Panc1 (cell line): ENCODE measurements around the gene CNTN4. TPM values are rescaled to one million over a fixed set of nuclear protein-coding genes. Genes with fewer than 3 reads are reported as not detected.

Experiments used
- ATAC-seq: fragments of 200-7000 bp; cut with Tn5 transposase; 2 replicates; pipeline ENCODE4 v1.9.1; 2020; ENCODE audit warnings: mild to moderate bottlenecking, moderate library complexity
- BruUV-seq: library from RNA; stranded (reverse); fragments of 400-500 nt; replicated peaks from 2 replicates; lab custom pipeline; 2021; lab: Mats Ljungman, UMichigan
- CTCF ChIA-PET: fragments of 300-600 bp; sonication (Branson Sonifier 250); formaldehyde crosslinking; loops from one replicate; lab custom pipeline; 2022; ENCODE audit warnings: antibody characterized with exemption; lab: Charles Lee
- POLR2A ChIA-PET: fragments of 300-600 bp; sonication (Branson Sonifier 250); formaldehyde crosslinking; loops from one replicate; lab custom pipeline; 2022; ENCODE audit warnings: antibody characterized with exemption; lab: Charles Lee
- DNase-seq: peaks from one replicate; pipeline ENCODE4 v3.0.0-alpha.2; 2010; ENCODE audit warnings: low read depth, low spot score
- H3K27ac ChIP-seq: 2 replicates; pipeline ENCODE4 v1.5.1; 2011; ENCODE audit warnings: mild to moderate bottlenecking, low read length, inconsistent platforms
- H3K27me3 ChIP-seq: fragments of 200-500 bp; sonication (Bioruptor generic); 2 replicates; pipeline ENCODE4 v1.6.0; 2014; ENCODE audit warnings: low read length, inconsistent platforms; ENCODE audit not compliant: control insufficient read depth, insufficient read depth
- H3K36me3 ChIP-seq: fragments of 200-500 bp; sonication (Bioruptor generic); 2 replicates; pipeline ENCODE4 v1.5.1; 2014; ENCODE audit warnings: inconsistent platforms, mild to moderate bottlenecking, low read length, moderate library complexity; ENCODE audit not compliant: control insufficient read depth, insufficient read depth
- H3K4me1 ChIP-seq: 2 replicates; pipeline ENCODE4 v1.5.1; 2011; ENCODE audit warnings: inconsistent platforms, mild to moderate bottlenecking, low read length, moderate library complexity; ENCODE audit not compliant: control insufficient read depth, insufficient read depth
- H3K4me3 ChIP-seq, 2 experiments: 2 replicates each; pipeline ENCODE4 v1.5.1; 2011 to 2012; ENCODE audit warnings: low read depth in 2 of 2, low read length in 2 of 2, mild to moderate bottlenecking in 2 of 2, inconsistent platforms in 1 of 2, moderate library complexity in 1 of 2
- H3K9me3 ChIP-seq: fragments of 200-500 bp; sonication (Bioruptor generic); 2 replicates; pipeline ENCODE4 v1.5.1; 2014; ENCODE audit warnings: low read depth, mild to moderate bottlenecking, inconsistent platforms, low read length, moderate library complexity; ENCODE audit not compliant: control insufficient read depth, insufficient read depth
- POLR2AphosphoS5 ChIP-seq: IDR thresholded peaks from 2 replicates; pipeline ENCODE4 v1.6.1; 2012; ENCODE audit warnings: mild to moderate bottlenecking, low read depth, low read length, moderate library complexity
- SIN3A ChIP-seq: IDR thresholded peaks from 2 replicates; pipeline ENCODE4 v1.6.1; 2012; ENCODE audit warnings: low read depth, mild to moderate bottlenecking, low read length, moderate library complexity, borderline replicate concordance; ENCODE audit not compliant: insufficient read depth
- TCF7L2 ChIP-seq: IDR thresholded peaks from 2 replicates; pipeline ENCODE4 v1.6.1; 2011; ENCODE audit warnings: mild to moderate bottlenecking, low read depth, low read length, inconsistent platforms
- in situ Hi-C: cut with HindIII; loops from 2 replicates; pipeline ENCODE4 v1.10.0; 2016; ENCODE audit warnings: low sequenced_read_pairs, low pct_unique_long_range_greater_than_20kb
- intact Hi-C: fragments of 100-400 bp; cut with micrococcal nuclease; formaldehyde crosslinking; loops from one replicate; pipeline ENCODE4 v1.10.0; 2022; ENCODE audit not compliant: unreplicated experiment
- total RNA-seq: library from RNA; stranded (reverse); gene quantifications from one replicate; pipeline ENCODE4 v1.2.1, GENCODE V29; 2021; ENCODE audit not compliant: unreplicated experiment
- TF ChIP-seq, protein P1 (sequence below): fragments of 450-650 bp; IDR thresholded peaks from 2 replicates; pipeline ENCODE4 v1.5.1; 2017; ENCODE audit warnings: mild to moderate bottlenecking
- TF ChIP-seq, protein P2 (sequence below), 2 experiments: IDR thresholded peaks; 2 replicates each; pipeline ENCODE4 v1.6.1; 2011 to 2012; ENCODE audit warnings: low read depth in 2 of 2, control low read depth in 1 of 2, low read length in 1 of 2, mild to moderate bottlenecking in 1 of 2, moderate library complexity in 1 of 2; ENCODE audit not compliant: insufficient read depth in 1 of 2

The CNTN4 gene
- total RNA-seq, 1 experiment from 2014 or later = not detected

- intact Hi-C loops (no loop called here), in situ Hi-C loops (no loop called here)
- Histone ChIP-seq H3K4me1 (no peaks in the 10 kb centered on the region), H3K36me3 (no peaks in the 10 kb centered on the region), H3K27ac (no peak overlapping the region), H3K27me3 (no peaks in the 10 kb centered on the region; the same call in none of the 2 replicates), H3K9me3 (no peaks in the 10 kb centered on the region), H3K4me3 (no peak overlapping the region)
- DNase-seq (no peak), ATAC-seq (no peak)
- no peak for TF ChIP-seq TCF7L2
- TF ChIP-seq SIN3A = no peak
- no peak for TF ChIP-seq POLR2AphosphoS5
- TF ChIP-seq, protein P1, sequence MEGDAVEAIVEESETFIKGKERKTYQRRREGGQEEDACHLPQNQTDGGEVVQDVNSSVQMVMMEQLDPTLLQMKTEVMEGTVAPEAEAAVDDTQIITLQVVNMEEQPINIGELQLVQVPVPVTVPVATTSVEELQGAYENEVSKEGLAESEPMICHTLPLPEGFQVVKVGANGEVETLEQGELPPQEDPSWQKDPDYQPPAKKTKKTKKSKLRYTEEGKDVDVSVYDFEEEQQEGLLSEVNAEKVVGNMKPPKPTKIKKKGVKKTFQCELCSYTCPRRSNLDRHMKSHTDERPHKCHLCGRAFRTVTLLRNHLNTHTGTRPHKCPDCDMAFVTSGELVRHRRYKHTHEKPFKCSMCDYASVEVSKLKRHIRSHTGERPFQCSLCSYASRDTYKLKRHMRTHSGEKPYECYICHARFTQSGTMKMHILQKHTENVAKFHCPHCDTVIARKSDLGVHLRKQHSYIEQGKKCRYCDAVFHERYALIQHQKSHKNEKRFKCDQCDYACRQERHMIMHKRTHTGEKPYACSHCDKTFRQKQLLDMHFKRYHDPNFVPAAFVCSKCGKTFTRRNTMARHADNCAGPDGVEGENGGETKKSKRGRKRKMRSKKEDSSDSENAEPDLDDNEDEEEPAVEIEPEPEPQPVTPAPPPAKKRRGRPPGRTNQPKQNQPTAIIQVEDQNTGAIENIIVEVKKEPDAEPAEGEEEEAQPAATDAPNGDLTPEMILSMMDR = no peak
- TF ChIP-seq, protein P2, sequence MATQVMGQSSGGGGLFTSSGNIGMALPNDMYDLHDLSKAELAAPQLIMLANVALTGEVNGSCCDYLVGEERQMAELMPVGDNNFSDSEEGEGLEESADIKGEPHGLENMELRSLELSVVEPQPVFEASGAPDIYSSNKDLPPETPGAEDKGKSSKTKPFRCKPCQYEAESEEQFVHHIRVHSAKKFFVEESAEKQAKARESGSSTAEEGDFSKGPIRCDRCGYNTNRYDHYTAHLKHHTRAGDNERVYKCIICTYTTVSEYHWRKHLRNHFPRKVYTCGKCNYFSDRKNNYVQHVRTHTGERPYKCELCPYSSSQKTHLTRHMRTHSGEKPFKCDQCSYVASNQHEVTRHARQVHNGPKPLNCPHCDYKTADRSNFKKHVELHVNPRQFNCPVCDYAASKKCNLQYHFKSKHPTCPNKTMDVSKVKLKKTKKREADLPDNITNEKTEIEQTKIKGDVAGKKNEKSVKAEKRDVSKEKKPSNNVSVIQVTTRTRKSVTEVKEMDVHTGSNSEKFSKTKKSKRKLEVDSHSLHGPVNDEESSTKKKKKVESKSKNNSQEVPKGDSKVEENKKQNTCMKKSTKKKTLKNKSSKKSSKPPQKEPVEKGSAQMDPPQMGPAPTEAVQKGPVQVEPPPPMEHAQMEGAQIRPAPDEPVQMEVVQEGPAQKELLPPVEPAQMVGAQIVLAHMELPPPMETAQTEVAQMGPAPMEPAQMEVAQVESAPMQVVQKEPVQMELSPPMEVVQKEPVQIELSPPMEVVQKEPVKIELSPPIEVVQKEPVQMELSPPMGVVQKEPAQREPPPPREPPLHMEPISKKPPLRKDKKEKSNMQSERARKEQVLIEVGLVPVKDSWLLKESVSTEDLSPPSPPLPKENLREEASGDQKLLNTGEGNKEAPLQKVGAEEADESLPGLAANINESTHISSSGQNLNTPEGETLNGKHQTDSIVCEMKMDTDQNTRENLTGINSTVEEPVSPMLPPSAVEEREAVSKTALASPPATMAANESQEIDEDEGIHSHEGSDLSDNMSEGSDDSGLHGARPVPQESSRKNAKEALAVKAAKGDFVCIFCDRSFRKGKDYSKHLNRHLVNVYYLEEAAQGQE (IDR thresholded peaks at IDR 0.05; ENCODE audit: insufficient read depth in 1 of 2, low read depth in 2 of 2, low read length in 1 of 2) = no peak
- no TSS peak for BruUV-seq
- ChIA-PET POLR2A (no interaction called here), CTCF (no interaction called here)
These were observed 1006.6 kb downstream of the CNTN4 start for GRCh38 chr3:3105246-3105645.

DNA sequence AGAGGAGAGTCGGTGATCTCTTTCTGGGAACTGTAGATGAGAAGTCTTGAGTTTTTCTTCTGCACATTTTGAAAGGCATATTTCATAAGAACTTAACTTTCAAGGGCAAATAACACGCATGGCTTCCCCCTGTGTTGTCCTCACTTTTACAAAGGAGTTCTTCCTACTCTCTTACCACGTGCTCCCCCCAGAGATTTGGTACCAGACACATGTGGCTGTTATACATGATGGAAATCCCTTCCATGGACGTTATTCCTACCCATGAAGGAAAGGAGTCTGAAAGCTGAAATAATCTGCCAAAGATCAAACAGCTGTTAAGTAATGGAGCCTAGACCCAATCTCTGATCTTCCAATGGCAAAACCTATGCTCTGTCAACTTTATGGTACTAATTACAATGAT, 1007.1 kb downstream of the CNTN4 start:
- H3K27me3 ChIP-seq = no peaks in the 10 kb centered on the region; the same call in none of the 2 replicates
- H3K36me3 ChIP-seq = no peaks in the 10 kb centered on the region
- H3K4me3 ChIP-seq = no peak overlapping the region
- H3K4me1 ChIP-seq = no peaks in the 10 kb centered on the region
- no peak for ATAC-seq
- POLR2A ChIA-PET = no interaction called here
- no peaks in the 10 kb centered on the region for H3K9me3 ChIP-seq
- no peak for DNase-seq
- BruUV-seq = no TSS peak
- in situ Hi-C loops = no loop called here
- intact Hi-C loops = no loop called here
- CTCF ChIA-PET = no interaction called here
- H3K27ac ChIP-seq = no peak overlapping the region
- TF ChIP-seq TCF7L2 (no peak), SIN3A (no peak), POLR2AphosphoS5 (no peak)
- TF ChIP-seq, protein P2 (IDR thresholded peaks at IDR 0.05; ENCODE audit: insufficient read depth in 1 of 2, low read depth in 2 of 2, low read length in 1 of 2) = no peak
- TF ChIP-seq, protein P1 = no peak
